HUES6 (cell line): ENCODE results near the gene MTA1.

Source experiments
- H3K27ac ChIP-seq: 2 replicates; pipeline ENCODE4 v1.7.0; 2013; ENCODE audit warnings: low read depth, mild to moderate bottlenecking, low read length, inconsistent platforms
- H3K27me3 ChIP-seq: 2 replicates; pipeline ENCODE4 v1.6.1; 2013; ENCODE audit warnings: low read length; ENCODE audit not compliant: control insufficient read depth, insufficient read depth
- H3K36me3 ChIP-seq: 2 replicates; pipeline ENCODE4 v1.6.1; 2013; ENCODE audit warnings: low read length; ENCODE audit not compliant: control insufficient read depth, insufficient read depth
- H3K4me1 ChIP-seq: 2 replicates; pipeline ENCODE4 v1.6.1; 2013; ENCODE audit warnings: low read length; ENCODE audit not compliant: control insufficient read depth, insufficient read depth
- H3K4me3 ChIP-seq: 2 replicates; pipeline ENCODE4 v1.5.1; 2013; ENCODE audit warnings: low read depth, low read length
- H3K9ac ChIP-seq: one replicate; pipeline ENCODE4 v1.6.1; 2013; ENCODE audit warnings: mild to moderate bottlenecking, low read length
- H3K9me3 ChIP-seq: 2 replicates; pipeline ENCODE4 v1.6.1; 2013; ENCODE audit warnings: low read depth, low read length; ENCODE audit not compliant: control insufficient read depth, insufficient read depth

Gene MTA1

DNA sequence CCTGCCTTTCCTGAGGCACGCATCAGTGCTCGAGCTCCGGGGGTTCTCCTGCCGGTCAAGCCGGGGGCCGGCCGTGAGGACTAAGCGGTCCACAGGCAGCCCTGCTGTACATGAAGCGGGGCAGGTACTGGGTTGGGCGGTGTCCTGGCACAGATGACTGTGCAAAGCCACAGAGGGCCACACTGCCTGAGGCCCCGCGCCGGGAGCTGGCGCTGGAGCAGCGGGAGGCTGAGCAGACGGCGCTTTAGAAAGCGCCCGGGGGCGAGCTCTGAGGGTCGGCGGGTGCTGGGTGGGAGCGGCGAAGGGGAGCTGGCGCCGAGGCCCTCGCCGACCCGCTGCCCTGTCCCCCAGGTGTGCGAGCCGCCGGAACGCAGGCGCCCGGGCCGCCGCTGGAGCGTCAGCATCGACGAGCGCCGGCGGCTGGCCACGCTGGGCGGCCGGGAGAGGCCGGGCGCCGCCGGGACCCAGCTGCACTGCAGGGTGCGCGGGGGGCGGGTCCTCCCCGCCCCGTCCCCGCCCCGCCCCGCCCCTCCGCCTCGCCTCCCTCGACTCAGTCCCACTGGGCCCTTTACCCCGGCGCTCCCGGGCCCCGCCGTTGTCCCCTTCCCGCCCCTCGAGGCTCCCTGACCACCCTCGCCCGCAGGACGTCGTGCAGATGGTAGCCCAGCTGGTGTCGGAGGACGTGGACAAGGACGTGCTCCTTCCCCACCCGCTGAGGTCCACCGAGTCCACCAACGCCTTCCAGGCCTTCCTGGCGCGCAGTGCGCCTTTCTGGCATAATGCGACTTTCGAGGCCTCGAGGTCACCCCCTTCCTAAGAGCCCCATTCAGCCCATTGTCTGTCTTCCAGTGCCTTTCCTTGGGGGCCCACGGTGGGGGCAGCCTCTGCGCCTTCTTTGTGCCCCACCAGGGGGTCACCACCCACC is 8.3 kb upstream of the MTA1 start:
- no peak overlapping the region for H3K27ac ChIP-seq
- no peak overlapping the region for H3K9ac ChIP-seq
- H3K9me3 ChIP-seq: no peaks in the 10 kb centered on the region
- H3K36me3 ChIP-seq: no peaks in the 10 kb centered on the region
- H3K4me3 ChIP-seq: peak overlapping the region; percentile 57
- peaks cover 54% of the 10 kb centered on the region for H3K27me3 ChIP-seq
- peaks cover 18% of the 10 kb centered on the region for H3K4me1 ChIP-seq

DNA sequence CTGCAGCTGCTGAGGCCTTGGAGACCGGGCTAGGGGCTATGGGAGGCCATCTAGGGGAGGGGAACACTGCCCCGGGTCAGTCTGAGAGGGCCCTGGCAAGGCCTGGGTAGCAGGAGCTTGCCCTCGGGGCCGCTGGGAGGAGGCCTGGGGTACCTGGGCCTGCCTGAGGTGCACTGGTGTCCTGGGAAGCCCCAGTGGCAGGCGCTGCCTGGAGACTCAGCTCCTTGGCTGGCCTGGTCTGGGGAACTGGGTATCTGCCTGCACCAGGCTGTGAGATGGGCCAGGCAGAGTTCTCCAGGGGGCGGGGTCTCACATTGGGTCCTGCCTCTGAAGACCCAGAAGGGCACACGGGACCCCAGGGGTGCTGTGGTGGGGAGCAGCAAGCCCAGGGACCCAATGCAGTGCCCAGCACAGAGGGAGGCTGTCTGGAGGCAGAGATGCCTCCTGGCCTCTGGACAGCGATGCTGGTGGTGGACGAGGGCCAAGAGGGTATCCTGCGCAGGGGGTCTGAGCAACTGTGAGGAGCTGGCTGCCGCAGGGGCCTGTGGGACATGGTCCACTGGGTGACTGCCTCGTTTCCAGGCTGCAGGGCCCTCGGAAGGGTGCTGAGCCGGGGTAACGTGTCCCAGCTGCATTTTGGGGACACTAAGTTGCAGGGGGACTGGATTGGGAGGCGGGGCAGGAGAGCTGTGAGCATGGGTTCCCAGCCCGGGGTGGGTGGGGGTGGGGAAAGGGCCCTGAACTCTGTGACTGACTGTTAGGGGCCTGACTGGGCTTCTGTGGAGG is 7.4 kb upstream of the MTA1 start:
- Histone ChIP-seq H3K9me3 (no peaks in the 10 kb centered on the region), H3K9ac (no peak overlapping the region), H3K27me3 (peaks cover 54% of the 10 kb centered on the region), H3K27ac (no peak overlapping the region), H3K36me3 (no peaks in the 10 kb centered on the region; the same call in 1 of the 2 replicates), H3K4me1 (peaks cover 18% of the 10 kb centered on the region), H3K4me3 (no peak overlapping the region)

DNA sequence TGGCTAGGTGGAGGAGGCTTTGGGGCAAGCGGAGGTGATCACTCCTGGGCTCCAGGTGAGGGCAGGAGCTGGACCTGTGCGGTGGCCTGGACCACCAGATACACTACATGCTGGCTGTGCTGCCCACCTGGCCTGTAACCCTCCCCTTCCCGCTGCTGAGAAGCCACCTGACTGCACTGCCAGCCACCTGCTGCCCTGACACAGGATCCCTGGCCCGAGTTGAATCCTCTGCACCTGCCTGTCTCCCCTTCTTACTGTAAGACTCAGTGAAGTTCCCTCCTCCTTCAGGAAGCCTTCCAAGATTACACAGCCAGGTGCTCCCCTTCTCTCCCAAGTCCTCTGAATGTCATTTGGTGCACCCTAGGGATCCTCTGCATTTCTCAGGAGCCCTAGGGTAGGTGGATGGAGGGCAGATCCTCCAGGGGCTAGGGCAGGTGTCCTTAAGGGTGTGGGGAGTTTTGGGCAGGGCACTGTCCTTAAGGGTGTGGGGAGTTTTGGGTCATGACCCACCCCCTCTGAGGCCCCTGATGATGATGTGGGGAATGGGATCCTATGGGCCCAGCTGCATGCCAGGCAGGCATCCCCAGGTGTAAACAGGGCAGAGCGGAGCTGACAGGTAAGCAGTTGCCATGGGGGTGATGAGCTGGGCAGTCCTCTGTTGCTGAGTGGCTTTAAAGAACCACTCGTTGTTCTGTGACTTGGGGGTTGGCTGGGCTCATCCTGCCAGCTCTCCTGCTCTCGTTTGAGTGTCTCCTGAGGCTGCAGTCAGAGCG is 6.7 kb upstream of the MTA1 start:
- no peaks in the 10 kb centered on the region; the same call in 1 of the 2 replicates for H3K36me3 ChIP-seq
- H3K9me3 ChIP-seq: no peaks in the 10 kb centered on the region
- no peak overlapping the region for H3K9ac ChIP-seq
- H3K4me1 ChIP-seq: peaks cover 19% of the 10 kb centered on the region
- no peak overlapping the region for H3K4me3 ChIP-seq
- H3K27ac ChIP-seq: no peak overlapping the region
- peaks cover 54% of the 10 kb centered on the region for H3K27me3 ChIP-seq

DNA sequence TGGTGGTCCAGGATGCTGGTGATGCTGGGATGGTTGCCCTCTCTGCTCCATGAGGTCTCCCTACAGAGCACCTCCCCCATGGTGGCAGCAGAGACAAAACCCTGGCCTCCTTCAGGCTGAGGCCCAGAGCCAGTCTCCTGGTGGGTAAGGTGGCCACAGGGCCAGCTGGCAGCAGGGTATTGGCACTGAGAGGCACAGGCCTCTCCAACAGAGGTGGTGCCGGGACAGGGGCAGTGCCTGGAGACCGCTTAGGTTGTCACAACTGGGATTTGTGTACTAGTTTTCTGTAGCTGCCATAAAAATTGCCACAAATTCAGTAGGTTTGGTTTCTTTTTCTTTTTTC is 6.1 kb upstream of the MTA1 start:
- H3K27ac ChIP-seq: no peak overlapping the region
- peaks cover 22% of the 10 kb centered on the region for H3K4me1 ChIP-seq
- no peak overlapping the region for H3K9ac ChIP-seq
- H3K4me3 ChIP-seq: no peak overlapping the region
- no peaks in the 10 kb centered on the region; the same call in 1 of the 2 replicates for H3K36me3 ChIP-seq
- H3K9me3 ChIP-seq: no peaks in the 10 kb centered on the region
- H3K27me3 ChIP-seq: peaks cover 55% of the 10 kb centered on the region

DNA sequence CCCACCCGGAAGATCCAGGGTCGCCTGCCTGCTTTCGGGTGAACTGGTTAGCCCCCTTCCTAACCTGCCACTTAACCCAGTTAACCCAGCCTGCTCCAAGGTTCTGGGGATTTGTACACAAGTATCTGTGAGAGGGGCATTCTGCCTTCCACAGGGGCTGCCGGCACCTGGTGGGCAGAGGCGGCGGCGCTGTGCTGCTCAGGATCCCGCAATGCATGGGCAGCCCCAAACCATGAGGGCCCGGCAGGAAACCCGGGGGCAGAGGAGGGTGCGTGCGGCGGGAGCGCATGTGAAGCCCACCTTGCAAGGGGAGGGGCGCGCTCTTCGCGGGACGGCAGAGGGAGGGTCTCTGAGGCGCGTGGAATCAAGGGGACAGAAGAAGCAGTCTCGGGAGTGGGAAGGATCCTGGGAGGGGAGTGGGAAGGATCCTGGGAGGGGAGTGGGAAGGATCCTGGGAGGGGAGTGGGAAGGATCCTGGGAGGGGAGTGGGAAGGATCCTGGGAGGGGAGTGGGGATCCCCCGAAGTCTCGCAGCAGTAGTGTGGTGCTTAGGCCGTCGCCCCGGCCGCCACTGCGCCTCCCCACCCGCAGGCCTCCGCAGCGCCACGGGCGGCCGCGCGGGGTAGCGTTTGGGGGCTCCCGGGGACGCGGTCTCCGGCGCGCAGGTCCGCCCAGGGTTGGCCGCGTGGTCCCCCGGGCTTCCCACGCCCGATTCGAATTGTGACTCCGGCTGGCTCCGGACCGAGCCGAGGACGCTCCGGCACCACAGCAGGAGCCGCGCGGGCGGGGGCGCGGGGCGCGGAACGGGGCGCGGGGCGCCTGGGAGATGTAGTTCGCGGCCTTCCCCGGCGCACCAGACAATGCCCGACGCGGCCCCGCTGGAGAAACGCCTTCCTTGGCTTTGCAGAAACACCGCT is 4.9 kb upstream of the MTA1 start:
- Histone ChIP-seq H3K4me3 (peak overlapping the region; percentile 73), H3K9me3 (no peaks in the 10 kb centered on the region), H3K27ac (no peak overlapping the region), H3K36me3 (no peaks in the 10 kb centered on the region; the same call in 1 of the 2 replicates), H3K4me1 (peaks cover 31% of the 10 kb centered on the region), H3K9ac (peak overlapping the region; percentile 49), H3K27me3 (peaks cover 55% of the 10 kb centered on the region)

DNA sequence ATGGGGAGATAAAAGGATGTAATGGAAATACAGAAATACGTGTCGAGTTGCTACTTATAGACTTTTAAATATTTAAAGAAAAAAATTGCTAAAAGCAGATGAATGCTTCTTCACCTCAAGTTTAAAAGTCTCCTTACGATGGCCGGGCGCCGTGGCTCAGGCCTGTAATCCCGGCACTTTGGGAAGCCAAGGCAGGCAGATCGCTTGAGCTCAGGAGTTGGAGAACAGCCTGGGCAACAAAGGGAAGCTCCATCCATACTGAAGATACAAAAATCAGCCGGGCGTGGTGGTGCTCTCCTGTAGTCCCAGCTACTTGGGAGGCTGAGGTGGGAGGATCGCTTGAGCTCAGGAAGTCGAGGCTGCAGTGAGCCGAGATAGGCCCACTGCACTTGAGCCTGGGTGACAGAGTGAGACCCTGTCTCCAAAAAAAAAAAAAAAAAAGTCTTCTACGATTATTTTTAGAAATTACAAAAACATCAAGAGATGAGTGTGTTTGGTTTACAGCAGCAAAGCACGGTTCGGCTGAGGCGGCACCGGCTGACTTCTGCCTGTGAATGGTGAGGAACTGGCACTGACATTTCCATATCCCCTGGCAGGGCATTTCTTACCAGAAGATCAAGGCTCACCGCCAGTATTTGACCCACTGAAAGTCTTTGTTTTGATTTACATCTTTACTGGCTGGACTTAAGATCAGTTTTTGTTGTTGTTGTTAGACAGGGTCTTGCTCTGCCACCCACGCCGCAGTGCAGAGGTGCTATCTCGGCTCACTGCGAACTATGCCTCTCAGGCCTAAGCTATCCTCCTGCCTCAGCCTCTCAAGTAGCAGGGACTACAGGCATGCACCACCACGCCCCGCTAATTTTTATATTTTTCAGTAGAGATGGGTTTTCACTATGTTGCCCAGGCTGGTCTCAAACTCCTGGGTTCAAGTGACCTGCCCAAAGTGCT is 3.9 kb upstream of the MTA1 start:
- Histone ChIP-seq H3K27ac (no peak overlapping the region), H3K4me3 (peak overlapping the region; percentile 73), H3K9me3 (no peaks in the 10 kb centered on the region), H3K4me1 (peaks cover 31% of the 10 kb centered on the region), H3K36me3 (no peaks in the 10 kb centered on the region; the same call in 1 of the 2 replicates), H3K27me3 (peaks cover 44% of the 10 kb centered on the region), H3K9ac (no peak overlapping the region)

DNA sequence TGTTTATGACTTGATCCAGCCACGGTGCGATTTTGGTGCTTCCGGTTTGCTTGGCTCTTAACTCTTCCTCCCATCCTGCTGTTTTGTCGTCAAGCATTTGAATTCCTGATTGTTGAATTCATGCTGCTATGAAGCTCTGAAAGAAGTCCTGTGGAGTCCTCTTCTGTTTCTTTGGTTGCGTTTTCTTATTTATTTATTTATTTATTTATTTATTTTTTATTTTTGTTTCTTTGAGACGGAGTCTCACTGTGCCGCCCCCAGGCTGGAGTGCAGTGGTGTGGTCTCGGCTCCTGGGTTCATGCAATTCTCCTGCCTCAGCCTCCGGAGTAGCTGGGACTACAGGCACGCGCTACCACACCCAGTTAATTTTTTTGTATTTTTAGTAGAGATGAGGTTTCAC is 3.0 kb upstream of the MTA1 start:
- Histone ChIP-seq H3K36me3 (no peaks in the 10 kb centered on the region; the same call in 1 of the 2 replicates), H3K27me3 (peaks cover 37% of the 10 kb centered on the region), H3K9me3 (no peaks in the 10 kb centered on the region), H3K27ac (no peak overlapping the region), H3K9ac (no peak overlapping the region), H3K4me1 (peaks cover 34% of the 10 kb centered on the region), H3K4me3 (no peak overlapping the region)

DNA sequence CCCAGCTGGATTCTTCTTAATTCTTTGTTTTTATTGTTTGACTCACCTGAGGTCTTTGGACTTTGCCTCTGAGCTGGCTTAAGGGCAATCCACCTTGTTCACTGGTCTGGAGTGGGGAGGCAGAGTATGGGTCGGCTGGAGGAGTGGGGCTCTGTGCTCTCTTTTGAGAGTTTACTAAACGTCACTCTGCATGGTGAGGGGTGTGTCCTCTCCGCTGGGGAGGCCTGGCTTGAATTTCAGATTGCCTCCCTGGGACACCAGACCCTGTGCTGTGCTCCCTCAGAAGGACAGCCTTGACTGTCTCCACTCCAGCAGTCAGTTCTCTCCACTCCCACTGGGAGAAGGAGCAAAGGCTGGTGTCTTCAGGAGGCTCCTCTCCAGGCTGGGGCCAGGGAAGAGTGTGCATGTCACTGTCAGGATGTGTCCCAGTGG is 1.9 kb upstream of the MTA1 start:
- H3K27ac ChIP-seq: no peak overlapping the region
- H3K9ac ChIP-seq: no peak overlapping the region
- H3K36me3 ChIP-seq: no peaks in the 10 kb centered on the region; the same call in none of the 2 replicates
- peaks cover 31% of the 10 kb centered on the region for H3K4me1 ChIP-seq
- no peak overlapping the region for H3K4me3 ChIP-seq
- no peaks in the 10 kb centered on the region for H3K9me3 ChIP-seq
- H3K27me3 ChIP-seq: peaks cover 26% of the 10 kb centered on the region

DNA sequence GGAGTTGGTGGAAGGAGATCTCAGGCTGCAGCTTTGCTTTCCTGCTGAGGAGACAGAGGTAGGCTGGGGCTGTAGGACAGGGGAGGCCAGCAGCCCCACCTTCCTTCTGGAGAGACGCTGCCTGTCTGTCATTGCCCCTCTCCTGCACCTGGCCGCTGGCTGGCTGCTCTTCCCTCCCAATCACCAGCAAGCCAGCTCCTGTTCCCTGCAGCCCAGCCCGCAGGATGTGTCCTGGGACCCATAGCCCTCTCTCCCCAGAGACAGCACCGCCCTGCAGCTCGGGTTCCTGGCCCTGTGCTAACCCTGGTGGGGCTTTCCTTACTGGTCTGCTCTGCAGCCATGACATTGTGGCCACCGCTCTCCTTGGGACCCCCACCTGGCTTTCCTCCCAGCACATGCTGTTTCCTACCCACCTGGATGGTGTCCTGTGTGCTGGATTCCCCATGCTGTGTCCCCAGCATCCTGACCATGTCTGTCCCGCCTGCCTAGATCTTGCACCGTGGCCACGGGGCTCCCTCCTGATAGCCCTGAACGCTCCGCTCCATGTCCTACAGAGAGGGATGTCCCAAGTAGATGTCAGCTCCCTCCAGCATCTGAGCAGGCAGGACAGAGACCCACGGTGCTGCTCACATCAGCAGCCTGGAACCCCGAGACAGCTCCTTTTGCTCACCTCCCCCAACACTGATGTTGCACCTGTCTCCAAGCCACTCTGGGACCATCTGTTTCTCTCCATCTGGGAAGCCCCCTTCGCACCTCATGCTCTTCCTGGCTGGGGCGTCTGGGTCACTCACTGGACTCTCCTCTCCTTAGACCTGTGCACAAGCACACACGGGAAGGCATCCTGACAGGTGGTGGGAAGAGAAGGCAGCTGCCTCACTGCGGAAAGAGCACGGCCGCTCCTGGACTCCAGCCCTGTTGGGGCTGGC is 1.1 kb upstream of the MTA1 start:
- Histone ChIP-seq H3K9ac (peak overlapping the region; percentile 71), H3K4me1 (peaks cover 31% of the 10 kb centered on the region), H3K27me3 (peaks cover 18% of the 10 kb centered on the region), H3K4me3 (peak overlapping the region; percentile 77), H3K27ac (no peak overlapping the region), H3K36me3 (no peaks in the 10 kb centered on the region; the same call in none of the 2 replicates), H3K9me3 (no peaks in the 10 kb centered on the region)
